ENCODE data around the gene AHI1.

GRCh38 chr6:135281964-135282363, 215.6 kb downstream of the AHI1 start:
- TF ChIP-seq, protein P1, sequence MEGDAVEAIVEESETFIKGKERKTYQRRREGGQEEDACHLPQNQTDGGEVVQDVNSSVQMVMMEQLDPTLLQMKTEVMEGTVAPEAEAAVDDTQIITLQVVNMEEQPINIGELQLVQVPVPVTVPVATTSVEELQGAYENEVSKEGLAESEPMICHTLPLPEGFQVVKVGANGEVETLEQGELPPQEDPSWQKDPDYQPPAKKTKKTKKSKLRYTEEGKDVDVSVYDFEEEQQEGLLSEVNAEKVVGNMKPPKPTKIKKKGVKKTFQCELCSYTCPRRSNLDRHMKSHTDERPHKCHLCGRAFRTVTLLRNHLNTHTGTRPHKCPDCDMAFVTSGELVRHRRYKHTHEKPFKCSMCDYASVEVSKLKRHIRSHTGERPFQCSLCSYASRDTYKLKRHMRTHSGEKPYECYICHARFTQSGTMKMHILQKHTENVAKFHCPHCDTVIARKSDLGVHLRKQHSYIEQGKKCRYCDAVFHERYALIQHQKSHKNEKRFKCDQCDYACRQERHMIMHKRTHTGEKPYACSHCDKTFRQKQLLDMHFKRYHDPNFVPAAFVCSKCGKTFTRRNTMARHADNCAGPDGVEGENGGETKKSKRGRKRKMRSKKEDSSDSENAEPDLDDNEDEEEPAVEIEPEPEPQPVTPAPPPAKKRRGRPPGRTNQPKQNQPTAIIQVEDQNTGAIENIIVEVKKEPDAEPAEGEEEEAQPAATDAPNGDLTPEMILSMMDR (IDR thresholded peaks at IDR 0.05; ENCODE audit: insufficient read depth, low read depth, low read length): no peak
- no peak for TF ChIP-seq EZH2 (IDR thresholded peaks at IDR 0.05; ENCODE audit: insufficient read depth, low read length)

Data from astrocyte (in vitro differentiated cells and primary cell).